Measurements from ENCODE around the gene LIMS2. TPM values are rescaled to one million over a fixed set of nuclear protein-coding genes. Genes with fewer than 3 reads are reported as not detected.

The LIMS2 gene
- polyA plus RNA-seq (2013, experiment 1 of 2) = 3.1 TPM
- polyA plus RNA-seq (2013, experiment 2 of 2) = 2.0 TPM

- Histone ChIP-seq H3K4me3 (ENCODE audit: low read length) (peak within 1 kb of the TSS; percentile 66), H3K4me1 (ENCODE audit: insufficient read depth, low read length) (peaks cover 5% of the 10 kb centered on the region; the same call in 1 of the 2 replicates), H3K27ac (ENCODE audit: low read depth, low read length) (no peak within 1 kb of the TSS), H3K36me3 (ENCODE audit: insufficient read depth, low read length) (no peaks in the 10 kb centered on the region), H3K27me3 (ENCODE audit: insufficient read depth, low read length) (peaks cover 68% of the 10 kb centered on the region), H3K9ac (ENCODE audit: low read depth, low read length) (peak within 1 kb of the TSS; percentile 30), H3K9me3 (ENCODE audit: insufficient read depth, low read depth, low read length) (no peaks in the 10 kb centered on the region)
- WGBS = 6% methylated on average over 51 of the region's 56 CpGs
Measured at GRCh38 chr2:127675331-127676261, at the start of gene LIMS2. TSS of gene LIMS2 (minus strand) at chr2:127675530. CDS start at chr2:127675024, 506 bp downstream.

- H3K9me3 ChIP-seq (ENCODE audit: insufficient read depth, low read depth, low read length) = no peaks in the 10 kb centered on the region
- H3K4me3 ChIP-seq (ENCODE audit: low read length) = no peak overlapping the region
- peaks cover 91% of the 10 kb centered on the region for H3K36me3 ChIP-seq (ENCODE audit: insufficient read depth, low read length)
- WGBS = 80% methylated on average over 1 of the region's 3 CpGs
- no peak overlapping the region for H3K27ac ChIP-seq (ENCODE audit: low read depth, low read length)
- H3K27me3 ChIP-seq (ENCODE audit: insufficient read depth, low read length) = no peaks in the 10 kb centered on the region
- H3K4me1 ChIP-seq (ENCODE audit: insufficient read depth, low read length) = no peaks in the 10 kb centered on the region
- H3K9ac ChIP-seq (ENCODE audit: low read depth, low read length) = no peak overlapping the region
Measured at GRCh38 chr2:127722807-127723206, 47.5 kb upstream of the LIMS2 start.

- H3K27me3 ChIP-seq (ENCODE audit: insufficient read depth, low read length) = no peaks in the 10 kb centered on the region
- peaks cover 92% of the 10 kb centered on the region for H3K36me3 ChIP-seq (ENCODE audit: insufficient read depth, low read length)
- H3K9me3 ChIP-seq (ENCODE audit: insufficient read depth, low read depth, low read length) = no peaks in the 10 kb centered on the region
- no peaks in the 10 kb centered on the region for H3K4me1 ChIP-seq (ENCODE audit: insufficient read depth, low read length)
- H3K9ac ChIP-seq (ENCODE audit: low read depth, low read length) = no peak overlapping the region
- H3K27ac ChIP-seq (ENCODE audit: low read depth, low read length) = no peak overlapping the region
- 100% methylated on average over 2 of the region's 2 CpGs for WGBS
- H3K4me3 ChIP-seq (ENCODE audit: low read length) = no peak overlapping the region
Measured at GRCh38 chr2:127721978-127722355, 46.6 kb upstream of the LIMS2 start.

- H3K27me3 ChIP-seq (ENCODE audit: insufficient read depth, low read length) = no peaks in the 10 kb centered on the region
- H3K4me3 ChIP-seq (ENCODE audit: low read length) = no peak overlapping the region
- no peak overlapping the region for H3K9ac ChIP-seq (ENCODE audit: low read depth, low read length)
- H3K9me3 ChIP-seq (ENCODE audit: insufficient read depth, low read depth, low read length) = no peaks in the 10 kb centered on the region
- no peaks in the 10 kb centered on the region for H3K4me1 ChIP-seq (ENCODE audit: insufficient read depth, low read length)
- 95% methylated on average over 6 of the region's 6 CpGs for WGBS
- H3K27ac ChIP-seq (ENCODE audit: low read depth, low read length) = no peak overlapping the region
- H3K36me3 ChIP-seq (ENCODE audit: insufficient read depth, low read length) = peaks cover 92% of the 10 kb centered on the region
Measured at GRCh38 chr2:127721311-127721977, 46.1 kb upstream of the LIMS2 start.

GRCh38 chr2:127719301-127720218 is 44.2 kb upstream of the LIMS2 start:
- Histone ChIP-seq H3K27ac (ENCODE audit: low read depth, low read length) (no peak overlapping the region), H3K4me1 (ENCODE audit: insufficient read depth, low read length) (peaks cover 5% of the 10 kb centered on the region), H3K36me3 (ENCODE audit: insufficient read depth, low read length) (peaks cover 98% of the 10 kb centered on the region)

GRCh38 chr2:127718271-127718670 is 42.9 kb upstream of the LIMS2 start:
- WGBS = 97% methylated on average over 4 of the region's 4 CpGs
- no peak overlapping the region for H3K27ac ChIP-seq (ENCODE audit: low read depth, low read length)
- no peaks in the 10 kb centered on the region for H3K27me3 ChIP-seq (ENCODE audit: insufficient read depth, low read length)
- peaks cover 98% of the 10 kb centered on the region for H3K36me3 ChIP-seq (ENCODE audit: insufficient read depth, low read length)
- no peaks in the 10 kb centered on the region for H3K9me3 ChIP-seq (ENCODE audit: insufficient read depth, low read depth, low read length)
- peaks cover 5% of the 10 kb centered on the region for H3K4me1 ChIP-seq (ENCODE audit: insufficient read depth, low read length)
- H3K9ac ChIP-seq (ENCODE audit: low read depth, low read length) = no peak overlapping the region
- no peak overlapping the region for H3K4me3 ChIP-seq (ENCODE audit: low read length)

More at GRCh38 chr2:127719301-127720218, 44.2 kb upstream of the LIMS2 start:
- 94% methylated on average over 13 of the region's 13 CpGs for WGBS
- no peak overlapping the region for H3K9ac ChIP-seq (ENCODE audit: low read depth, low read length)
- no peak overlapping the region for H3K4me3 ChIP-seq (ENCODE audit: low read length)
- H3K9me3 ChIP-seq (ENCODE audit: insufficient read depth, low read depth, low read length) = no peaks in the 10 kb centered on the region
- H3K27me3 ChIP-seq (ENCODE audit: insufficient read depth, low read length) = no peaks in the 10 kb centered on the region

- Histone ChIP-seq H3K36me3 (ENCODE audit: insufficient read depth, low read length) (peaks cover 87% of the 10 kb centered on the region), H3K4me3 (ENCODE audit: low read length) (no peak overlapping the region), H3K9ac (ENCODE audit: low read depth, low read length) (no peak overlapping the region), H3K9me3 (ENCODE audit: insufficient read depth, low read depth, low read length) (no peaks in the 10 kb centered on the region), H3K4me1 (ENCODE audit: insufficient read depth, low read length) (peaks cover 5% of the 10 kb centered on the region), H3K27ac (ENCODE audit: low read depth, low read length) (no peak overlapping the region), H3K27me3 (ENCODE audit: insufficient read depth, low read length) (no peaks in the 10 kb centered on the region)
- 89% methylated on average over 14 of the region's 14 CpGs for WGBS
Measured at GRCh38 chr2:127715778-127716449, 40.6 kb upstream of the LIMS2 start.

- 96% methylated on average over 25 of the region's 25 CpGs for WGBS
- no peaks in the 10 kb centered on the region for H3K27me3 ChIP-seq (ENCODE audit: insufficient read depth, low read length)
- H3K9ac ChIP-seq (ENCODE audit: low read depth, low read length) = no peak overlapping the region
- H3K4me1 ChIP-seq (ENCODE audit: insufficient read depth, low read length) = peaks cover 5% of the 10 kb centered on the region
- no peak overlapping the region for H3K27ac ChIP-seq (ENCODE audit: low read depth, low read length)
- no peaks in the 10 kb centered on the region for H3K9me3 ChIP-seq (ENCODE audit: insufficient read depth, low read depth, low read length)
- no peak overlapping the region for H3K4me3 ChIP-seq (ENCODE audit: low read length)
- H3K36me3 ChIP-seq (ENCODE audit: insufficient read depth, low read length) = peaks cover 85% of the 10 kb centered on the region
Measured at GRCh38 chr2:127713562-127713961, 38.2 kb upstream of the LIMS2 start.

GRCh38 chr2:127712999-127713398 is 37.7 kb upstream of the LIMS2 start:
- no peak overlapping the region for H3K4me3 ChIP-seq (ENCODE audit: low read length)
- WGBS = 86% methylated on average over 2 of the region's 2 CpGs
- peaks cover 85% of the 10 kb centered on the region for H3K36me3 ChIP-seq (ENCODE audit: insufficient read depth, low read length)
- H3K9ac ChIP-seq (ENCODE audit: low read depth, low read length) = no peak overlapping the region
- no peaks in the 10 kb centered on the region for H3K9me3 ChIP-seq (ENCODE audit: insufficient read depth, low read depth, low read length)
- H3K4me1 ChIP-seq (ENCODE audit: insufficient read depth, low read length) = peaks cover 5% of the 10 kb centered on the region
- no peak overlapping the region for H3K27ac ChIP-seq (ENCODE audit: low read depth, low read length)
- no peaks in the 10 kb centered on the region for H3K27me3 ChIP-seq (ENCODE audit: insufficient read depth, low read length)

GRCh38 chr2:127709336-127709735 is 34.0 kb upstream of the LIMS2 start:
- Histone ChIP-seq H3K27ac (ENCODE audit: low read depth, low read length) (no peak overlapping the region), H3K4me3 (ENCODE audit: low read length) (no peak overlapping the region), H3K4me1 (ENCODE audit: insufficient read depth, low read length) (no peaks in the 10 kb centered on the region), H3K36me3 (ENCODE audit: insufficient read depth, low read length) (peaks cover 88% of the 10 kb centered on the region), H3K9me3 (ENCODE audit: insufficient read depth, low read depth, low read length) (no peaks in the 10 kb centered on the region), H3K9ac (ENCODE audit: low read depth, low read length) (no peak overlapping the region), H3K27me3 (ENCODE audit: insufficient read depth, low read length) (no peaks in the 10 kb centered on the region)
- 95% methylated on average over 13 of the region's 13 CpGs for WGBS

All from HUES64 (cell line).